ENCODE data around the gene IFNGR2. TPM values are rescaled to one million over a fixed set of nuclear protein-coding genes. Genes with fewer than 3 reads are reported as not detected.

Gene IFNGR2
- total RNA-seq, 1 experiment from 2014 or later: 37.8 TPM

DNA sequence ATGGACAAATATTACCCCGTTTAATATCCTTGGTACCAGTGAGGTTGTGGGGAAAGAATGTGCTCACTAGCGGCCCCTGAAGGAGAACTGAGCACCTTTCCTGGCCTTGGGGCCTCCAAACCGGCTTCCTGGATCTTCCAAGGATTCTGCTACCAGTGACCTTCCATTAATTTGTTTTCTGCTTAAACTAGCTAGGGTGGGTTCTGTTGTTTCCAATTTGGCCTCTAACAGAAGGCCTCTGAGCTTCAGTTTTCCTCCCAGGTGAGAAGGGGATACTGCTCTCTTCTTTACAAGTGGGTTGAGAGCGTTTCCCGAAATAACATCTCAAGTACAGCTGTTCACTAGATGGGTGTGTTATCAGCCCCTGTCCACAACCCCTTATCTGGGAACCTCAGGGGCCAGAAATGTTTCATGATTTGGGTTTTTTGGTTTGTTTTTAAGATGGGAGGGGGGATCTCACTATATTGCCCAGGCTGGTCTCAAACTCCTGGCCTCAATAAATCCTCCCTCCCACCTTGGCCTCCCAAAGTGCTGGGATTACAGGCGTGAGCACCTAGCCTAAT, 16.9 kb upstream of the IFNGR2 start:
- H3K36me3 ChIP-seq (replicated peaks; ENCODE audit: control insufficient read depth, insufficient read depth, low read length): no peaks in the 10 kb centered on the region
- H3K4me3 ChIP-seq (ENCODE audit: insufficient read depth, low read depth, low read length): no peak overlapping the region
- peaks cover 2% of the 10 kb centered on the region; the same call in 1 of the 2 replicates for H3K27me3 ChIP-seq (ENCODE audit: control insufficient read depth, insufficient read depth, low read length)
- peak; percentile 72 for DNase-seq

- Histone ChIP-seq H3K36me3 (replicated peaks; ENCODE audit: control insufficient read depth, insufficient read depth, low read length) (no peaks in the 10 kb centered on the region), H3K4me3 (ENCODE audit: insufficient read depth, low read depth, low read length) (no peak overlapping the region), H3K27me3 (ENCODE audit: control insufficient read depth, insufficient read depth, low read length) (peaks cover 1% of the 10 kb centered on the region; the same call in 1 of the 2 replicates)
- no peak for DNase-seq
Measured at GRCh38 chr21:33387294-33387693, 15.9 kb upstream of the IFNGR2 start.

DNA sequence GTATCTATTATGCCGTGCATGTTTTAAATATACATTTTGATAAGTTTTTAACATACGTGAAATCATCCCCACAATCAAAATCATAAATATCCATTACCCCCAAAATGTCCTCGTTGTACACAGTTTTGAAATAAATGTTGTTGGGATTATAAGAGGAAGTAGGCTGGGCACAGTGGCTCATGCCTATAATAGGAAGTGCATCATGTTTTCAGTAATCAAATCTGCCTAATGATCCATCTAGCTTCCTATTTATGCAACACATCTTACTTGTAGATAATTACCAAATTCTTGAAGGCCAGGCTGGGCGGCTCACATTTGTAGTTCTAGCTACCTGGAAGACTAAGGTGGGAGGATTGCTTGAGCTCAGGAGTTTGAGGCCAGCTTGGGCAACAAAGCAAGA, 15.0 kb upstream of the IFNGR2 start:
- no peak for DNase-seq

GRCh38 chr21:33390479-33390878, 12.7 kb upstream of the IFNGR2 start:
- Histone ChIP-seq H3K27me3 (ENCODE audit: control insufficient read depth, insufficient read depth, low read length) (no peaks in the 10 kb centered on the region), H3K4me3 (ENCODE audit: insufficient read depth, low read depth, low read length) (no peak overlapping the region), H3K36me3 (replicated peaks; ENCODE audit: control insufficient read depth, insufficient read depth, low read length) (no peaks in the 10 kb centered on the region)
- DNase-seq: no peak

More for the DNA sequence above, 15.0 kb upstream of the IFNGR2 start:
- Histone ChIP-seq H3K36me3 (replicated peaks; ENCODE audit: control insufficient read depth, insufficient read depth, low read length) (no peaks in the 10 kb centered on the region), H3K27me3 (ENCODE audit: control insufficient read depth, insufficient read depth, low read length) (no peaks in the 10 kb centered on the region), H3K4me3 (ENCODE audit: insufficient read depth, low read depth, low read length) (no peak overlapping the region)

GRCh38 chr21:33391656-33392055, 11.6 kb upstream of the IFNGR2 start:
- H3K4me3 ChIP-seq (ENCODE audit: insufficient read depth, low read depth, low read length): no peak overlapping the region
- no peak for DNase-seq

DNA sequence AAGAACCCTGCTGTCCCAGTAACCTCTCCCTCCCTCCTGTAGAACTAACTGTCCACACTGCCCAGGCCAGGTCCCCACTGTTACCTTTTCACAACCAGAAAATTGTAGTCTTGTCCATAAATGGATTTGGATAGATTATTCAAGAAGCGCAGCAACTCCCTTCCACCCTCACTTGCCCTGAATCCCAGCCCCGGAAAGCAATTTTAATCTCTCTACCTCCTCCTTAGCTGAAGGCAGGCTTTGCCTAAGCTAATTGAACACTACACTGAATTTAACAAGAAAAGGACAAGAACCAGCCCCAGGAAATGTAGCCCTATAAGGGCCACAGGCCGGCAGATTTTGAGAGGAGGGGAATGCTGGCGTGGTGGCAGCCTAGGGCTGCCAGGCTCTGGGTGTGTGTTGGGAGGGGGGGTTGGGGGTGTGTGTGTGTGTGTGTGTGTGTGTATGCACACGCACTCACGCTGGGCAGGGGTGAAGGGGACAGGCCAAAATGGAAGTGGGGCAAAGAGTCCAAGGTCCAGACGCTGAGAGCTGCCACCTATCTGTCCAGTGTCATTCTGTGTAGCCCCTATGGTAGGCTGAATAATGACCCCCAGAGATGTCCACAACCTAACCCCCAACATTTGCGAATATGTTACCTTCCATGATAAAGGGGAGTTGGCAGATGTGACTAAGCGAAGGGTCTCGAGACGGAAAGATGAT, 10.8 kb upstream of the IFNGR2 start:
- Histone ChIP-seq H3K4me3 (ENCODE audit: insufficient read depth, low read depth, low read length) (no peak overlapping the region), H3K27me3 (ENCODE audit: control insufficient read depth, insufficient read depth, low read length) (no peaks in the 10 kb centered on the region), H3K36me3 (replicated peaks; ENCODE audit: control insufficient read depth, insufficient read depth, low read length) (no peaks in the 10 kb centered on the region)
- no peak for DNase-seq

More at GRCh38 chr21:33391656-33392055, 11.6 kb upstream of the IFNGR2 start:
- no peaks in the 10 kb centered on the region for H3K27me3 ChIP-seq (ENCODE audit: control insufficient read depth, insufficient read depth, low read length)
- H3K36me3 ChIP-seq (replicated peaks; ENCODE audit: control insufficient read depth, insufficient read depth, low read length): no peaks in the 10 kb centered on the region

GRCh38 chr21:33393348-33393747, 9.9 kb upstream of the IFNGR2 start:
- no peaks in the 10 kb centered on the region for H3K36me3 ChIP-seq (replicated peaks; ENCODE audit: control insufficient read depth, insufficient read depth, low read length)
- no peaks in the 10 kb centered on the region for H3K27me3 ChIP-seq (ENCODE audit: control insufficient read depth, insufficient read depth, low read length)
- H3K4me3 ChIP-seq (ENCODE audit: insufficient read depth, low read depth, low read length): no peak overlapping the region
- DNase-seq: no peak

DNA sequence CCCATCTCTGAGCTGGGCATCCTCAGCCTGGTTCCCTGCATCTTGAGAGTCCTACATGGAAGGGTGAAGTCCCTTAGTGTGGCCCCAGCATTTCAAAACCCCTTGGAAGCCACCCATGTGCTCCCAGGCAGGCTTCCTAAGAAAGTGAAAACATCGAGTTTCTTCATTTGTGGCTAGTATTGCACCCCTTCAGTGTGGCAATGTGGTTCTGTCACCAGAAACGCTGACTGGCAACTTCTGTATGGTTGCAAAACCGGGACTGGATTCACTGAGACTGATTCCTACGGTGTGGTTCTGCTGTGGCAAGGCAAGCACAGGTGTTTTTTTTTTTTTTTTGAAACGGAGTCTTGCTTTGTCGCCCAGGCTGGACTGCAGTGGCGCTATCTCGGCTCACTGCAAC, 9.0 kb upstream of the IFNGR2 start:
- Histone ChIP-seq H3K36me3 (replicated peaks; ENCODE audit: control insufficient read depth, insufficient read depth, low read length) (no peaks in the 10 kb centered on the region), H3K4me3 (ENCODE audit: insufficient read depth, low read depth, low read length) (no peak overlapping the region), H3K27me3 (ENCODE audit: control insufficient read depth, insufficient read depth, low read length) (no peaks in the 10 kb centered on the region)
- DNase-seq: no peak

DNA sequence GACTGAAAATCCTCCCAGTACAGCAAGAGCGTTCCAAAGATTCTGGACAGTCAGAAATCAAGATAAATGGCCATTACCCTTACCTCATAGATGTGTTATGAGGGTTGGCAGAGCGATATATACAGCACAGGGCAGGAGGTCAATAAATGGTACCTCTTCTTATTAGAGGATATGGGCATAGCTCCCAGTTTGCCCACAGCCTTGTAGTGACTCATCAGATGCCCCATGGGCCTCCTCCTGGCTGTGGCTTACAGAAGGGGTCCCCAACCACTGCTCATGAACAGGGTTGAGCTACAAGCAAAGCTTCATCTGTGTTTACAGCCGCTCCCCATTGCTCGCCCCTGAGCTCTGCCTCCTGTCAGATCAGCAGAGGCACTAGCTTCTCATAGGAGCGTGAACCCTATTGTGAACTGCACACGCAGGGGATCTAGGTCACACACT, 7.3 kb upstream of the IFNGR2 start:
- no peak for DNase-seq
- H3K36me3 ChIP-seq (replicated peaks; ENCODE audit: control insufficient read depth, insufficient read depth, low read length): no peaks in the 10 kb centered on the region
- no peaks in the 10 kb centered on the region for H3K27me3 ChIP-seq (ENCODE audit: control insufficient read depth, insufficient read depth, low read length)
- H3K4me3 ChIP-seq (ENCODE audit: insufficient read depth, low read depth, low read length): no peak overlapping the region

DNA sequence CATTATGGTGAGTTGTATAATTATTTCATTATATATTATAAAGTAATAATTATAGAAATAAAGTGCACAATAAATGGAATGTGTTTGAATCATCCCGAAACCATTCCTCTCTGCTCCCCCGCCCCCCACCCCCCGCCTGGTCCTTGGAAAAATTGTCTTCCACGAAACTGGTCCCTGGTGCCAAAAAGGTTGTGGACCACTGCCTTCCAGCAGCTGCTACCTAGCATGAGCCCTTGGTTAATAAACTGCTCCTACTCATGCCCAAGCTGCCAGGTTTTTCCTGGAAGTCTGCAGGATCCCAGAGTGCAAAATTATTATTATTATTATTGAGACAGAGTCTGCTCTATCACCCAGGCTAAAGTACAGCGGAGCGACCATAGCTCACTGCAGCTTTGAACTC, 6.8 kb upstream of the IFNGR2 start:
- DNase-seq: no peak
- Histone ChIP-seq H3K36me3 (replicated peaks; ENCODE audit: control insufficient read depth, insufficient read depth, low read length) (no peaks in the 10 kb centered on the region), H3K27me3 (ENCODE audit: control insufficient read depth, insufficient read depth, low read length) (no peaks in the 10 kb centered on the region), H3K4me3 (ENCODE audit: insufficient read depth, low read depth, low read length) (no peak overlapping the region)

GRCh38 chr21:33396951-33397350, 6.3 kb upstream of the IFNGR2 start:
- DNase-seq: no peak
- Histone ChIP-seq H3K27me3 (ENCODE audit: control insufficient read depth, insufficient read depth, low read length) (no peaks in the 10 kb centered on the region), H3K4me3 (ENCODE audit: insufficient read depth, low read depth, low read length) (no peak overlapping the region), H3K36me3 (replicated peaks; ENCODE audit: control insufficient read depth, insufficient read depth, low read length) (no peaks in the 10 kb centered on the region)

- DNase-seq: no peak
Measured at GRCh38 chr21:33397717-33398116, 5.5 kb upstream of the IFNGR2 start.

GRCh38 chr21:33398361-33398760, 4.9 kb upstream of the IFNGR2 start:
- DNase-seq: no peak
- no peaks in the 10 kb centered on the region for H3K27me3 ChIP-seq (ENCODE audit: control insufficient read depth, insufficient read depth, low read length)
- no peak overlapping the region for H3K4me3 ChIP-seq (ENCODE audit: insufficient read depth, low read depth, low read length)
- no peaks in the 10 kb centered on the region for H3K36me3 ChIP-seq (replicated peaks; ENCODE audit: control insufficient read depth, insufficient read depth, low read length)

More at GRCh38 chr21:33397717-33398116, 5.5 kb upstream of the IFNGR2 start:
- H3K27me3 ChIP-seq (ENCODE audit: control insufficient read depth, insufficient read depth, low read length): no peaks in the 10 kb centered on the region
- H3K4me3 ChIP-seq (ENCODE audit: insufficient read depth, low read depth, low read length): no peak overlapping the region
- H3K36me3 ChIP-seq (replicated peaks; ENCODE audit: control insufficient read depth, insufficient read depth, low read length): no peaks in the 10 kb centered on the region

DNA sequence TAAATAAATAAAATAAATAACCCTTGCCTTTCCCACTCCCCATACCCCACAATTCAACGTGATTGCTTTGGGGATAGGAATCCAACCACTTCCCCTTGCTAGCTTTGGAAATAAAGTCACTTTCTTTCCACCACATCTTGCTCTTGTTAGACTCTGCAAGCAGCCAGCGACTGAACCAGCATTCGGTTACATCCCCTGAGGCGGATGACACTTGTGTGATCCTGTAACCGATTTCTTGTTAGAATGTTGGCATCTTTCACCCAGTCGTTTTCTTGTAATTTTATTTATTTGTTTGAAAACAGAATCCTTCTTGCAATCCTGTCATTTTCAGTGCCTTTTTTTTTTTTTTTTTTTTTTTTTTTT, 1.6 kb upstream of the IFNGR2 start:
- no peak for DNase-seq
- Histone ChIP-seq H3K36me3 (replicated peaks; ENCODE audit: control insufficient read depth, insufficient read depth, low read length) (no peaks in the 10 kb centered on the region), H3K27me3 (ENCODE audit: control insufficient read depth, insufficient read depth, low read length) (no peaks in the 10 kb centered on the region), H3K4me3 (ENCODE audit: insufficient read depth, low read depth, low read length) (no peak overlapping the region)
